HG02798 (cell line): Measurements from ENCODE around the gene APOBEC2.

Experiments
- ATAC-seq: cut with Tn5 transposase; IDR thresholded peaks from one replicate; pipeline ENCODE4 v1.9.1; 2021; ENCODE audit warnings: mild to moderate bottlenecking; ENCODE audit not compliant: unreplicated experiment, poor library complexity

Gene APOBEC2

GRCh38 chr6:41079080-41079479 is 26.1 kb downstream of the APOBEC2 start:
- no peak for ATAC-seq

- ATAC-seq: no peak
Measured at GRCh38 chr6:41080621-41081020, 27.6 kb downstream of the APOBEC2 start.

- ATAC-seq: no peak
Measured at GRCh38 chr6:41083072-41083471, 30.1 kb downstream of the APOBEC2 start.

- no peak for ATAC-seq
Measured at GRCh38 chr6:41085182-41085581, 32.2 kb downstream of the APOBEC2 start.

- no peak for ATAC-seq
Measured at GRCh38 chr6:41088451-41088850, 35.4 kb downstream of the APOBEC2 start.

- no peak for ATAC-seq
Measured at GRCh38 chr6:41090841-41091761, 38.1 kb downstream of the APOBEC2 start.

GRCh38 chr6:41092421-41093140 is 39.6 kb downstream of the APOBEC2 start:
- ATAC-seq: no peak

GRCh38 chr6:41093729-41094128 is 40.7 kb downstream of the APOBEC2 start:
- ATAC-seq: no peak

- ATAC-seq: no peak
Measured at GRCh38 chr6:41097467-41098090, 44.6 kb downstream of the APOBEC2 start.

- no peak for ATAC-seq
Measured at GRCh38 chr6:41098366-41098765, 45.4 kb downstream of the APOBEC2 start.

- no peak for ATAC-seq
Measured at GRCh38 chr6:41100871-41101287, 47.9 kb downstream of the APOBEC2 start.

GRCh38 chr6:41103847-41104246 is 50.8 kb downstream of the APOBEC2 start:
- no peak for ATAC-seq

- no peak for ATAC-seq
Measured at GRCh38 chr6:41111017-41111416, 58.0 kb downstream of the APOBEC2 start.
